GF-D8 (cell line): ENCODE measurements around the gene CPD.
"Not testable (repeated sequence)": the region's sequence is repeated elsewhere in the genome, so short reads cannot be mapped to it uniquely, and the experiment has no call there.

Source experiments
- DNase-seq: peaks from one replicate; lab custom pipeline; 2025; lab: John Stamatoyannopoulos, UW

Gene CPD

GRCh38 chr17:30378825-30379302 lies at the start of gene CPD:
CPD (plus strand) TSS chr17:30378927; CDS start chr17:30378981, 54 bp downstream.
- DNase-seq: peak; percentile 62

GRCh38 chr17:30332057-30332542 lies 46.6 kb upstream of the CPD start:
- DNase-seq: no peak

GRCh38 chr17:30333503-30334360 lies 45.0 kb upstream of the CPD start, which contains the start of gene TMIGD1:
TMIGD1 (minus strand) TSS chr17:30334057; CDS start chr17:30332133, 1,924 bp downstream.
- no peak for DNase-seq

- no peak for DNase-seq
Observed at GRCh38 chr17:30334421-30334820, 44.3 kb upstream of the CPD start.

- DNase-seq: peak; percentile 25
Observed at GRCh38 chr17:30336369-30337171, 42.2 kb upstream of the CPD start.

- no peak for DNase-seq
Observed at GRCh38 chr17:30337393-30337999, 41.2 kb upstream of the CPD start.

- DNase-seq: no peak
Observed at GRCh38 chr17:30339086-30339485, 39.6 kb upstream of the CPD start.

- no peak for DNase-seq
Observed at GRCh38 chr17:30340801-30341356, 37.8 kb upstream of the CPD start.

- DNase-seq: no peak
Observed at GRCh38 chr17:30341703-30342249, 37.0 kb upstream of the CPD start.

- not testable (repeated sequence) for DNase-seq
Observed at GRCh38 chr17:30343244-30343643, 35.5 kb upstream of the CPD start.

- DNase-seq: no peak
Observed at GRCh38 chr17:30343796-30344195, 34.9 kb upstream of the CPD start.

- peak; percentile 85 for DNase-seq
Observed at GRCh38 chr17:30344283-30345088, 34.2 kb upstream of the CPD start.

- no peak for DNase-seq
Observed at GRCh38 chr17:30345089-30345433, 33.7 kb upstream of the CPD start.

GRCh38 chr17:30345527-30346075 lies 33.1 kb upstream of the CPD start:
- DNase-seq: no peak

GRCh38 chr17:30346221-30346795 lies 32.4 kb upstream of the CPD start:
- no peak for DNase-seq

GRCh38 chr17:30347488-30347887 lies 31.2 kb upstream of the CPD start:
- DNase-seq: no peak

- DNase-seq: no peak
Observed at GRCh38 chr17:30349252-30349651, 29.5 kb upstream of the CPD start.

GRCh38 chr17:30351263-30351662 lies 27.5 kb upstream of the CPD start:
- DNase-seq: peak; percentile 33

GRCh38 chr17:30351735-30352134 lies 27.0 kb upstream of the CPD start:
- peak; percentile 18 for DNase-seq

- DNase-seq: no peak
Observed at GRCh38 chr17:30352240-30352814, 26.4 kb upstream of the CPD start.
